HG03354 (cell line): ENCODE results near the gene CYSLTR2.
"Not testable (repeated sequence)": the region's sequence is repeated elsewhere in the genome, so short reads cannot be mapped to it uniquely, and the experiment has no call there.

Experiments used
- ATAC-seq: cut with Tn5 transposase; IDR thresholded peaks from one replicate; pipeline ENCODE4 v1.9.1; 2021; ENCODE audit warnings: mild to moderate bottlenecking; ENCODE audit not compliant: unreplicated experiment, poor library complexity, severe bottlenecking

Gene CYSLTR2

GRCh38 chr13:48682436-48682835 is 28.7 kb downstream of the CYSLTR2 start:
- ATAC-seq = no peak

GRCh38 chr13:48686636-48687210 is 33.0 kb downstream of the CYSLTR2 start:
- no peak for ATAC-seq

GRCh38 chr13:48687249-48687648 is 33.5 kb downstream of the CYSLTR2 start:
- no peak for ATAC-seq

GRCh38 chr13:48693998-48694397 is 40.3 kb downstream of the CYSLTR2 start:
- no peak for ATAC-seq

GRCh38 chr13:48695776-48696175 is 42.0 kb downstream of the CYSLTR2 start:
- no peak for ATAC-seq

- ATAC-seq = not testable (repeated sequence)
Observed at GRCh38 chr13:48696676-48697075, 42.9 kb downstream of the CYSLTR2 start.

GRCh38 chr13:48707405-48707804 is 53.7 kb downstream of the CYSLTR2 start:
- no peak for ATAC-seq

GRCh38 chr13:48708764-48709163 is 55.0 kb downstream of the CYSLTR2 start:
- no peak for ATAC-seq

- ATAC-seq = no peak
Observed at GRCh38 chr13:48709213-48709612, 55.5 kb downstream of the CYSLTR2 start.

- ATAC-seq = no peak
Observed at GRCh38 chr13:48710160-48710559, 56.4 kb downstream of the CYSLTR2 start.

- ATAC-seq = no peak
Observed at GRCh38 chr13:48712141-48712540, 58.4 kb downstream of the CYSLTR2 start.

GRCh38 chr13:48715977-48716376 is 62.2 kb downstream of the CYSLTR2 start:
- no peak for ATAC-seq

GRCh38 chr13:48720621-48721020 is 66.9 kb downstream of the CYSLTR2 start:
- no peak for ATAC-seq

GRCh38 chr13:48723168-48723567 is 69.4 kb downstream of the CYSLTR2 start:
- no peak for ATAC-seq

GRCh38 chr13:48725271-48725670 is 71.5 kb downstream of the CYSLTR2 start:
- ATAC-seq = no peak

GRCh38 chr13:48726711-48727110 is 73.0 kb downstream of the CYSLTR2 start:
- ATAC-seq = no peak

- no peak for ATAC-seq
Observed at GRCh38 chr13:48727241-48728011, 73.7 kb downstream of the CYSLTR2 start.

- ATAC-seq = no peak
Observed at GRCh38 chr13:48728226-48728625, 74.5 kb downstream of the CYSLTR2 start.

GRCh38 chr13:48728876-48729275 is 75.1 kb downstream of the CYSLTR2 start:
- ATAC-seq = no peak

- ATAC-seq = no peak
Observed at GRCh38 chr13:48729856-48730255, 76.1 kb downstream of the CYSLTR2 start.

- ATAC-seq = no peak
Observed at GRCh38 chr13:48731001-48731658, 77.4 kb downstream of the CYSLTR2 start.
